ENCODE data around the gene DTNA. TPM values are rescaled to one million over a fixed set of nuclear protein-coding genes. Genes with fewer than 3 reads are reported as not detected.
"Not testable (repeated sequence)": the region's sequence is repeated elsewhere in the genome, so short reads cannot be mapped to it uniquely, and the experiment has no call there.

DTNA gene
- total RNA-seq, 1 donor = 10.1 TPM

- no peak overlapping the region for H3K4me2 ChIP-seq (ENCODE audit: insufficient read depth, low read length)
- H3K4me3 ChIP-seq (ENCODE audit: insufficient read depth, low read length) = no peak overlapping the region
- no peaks in the 10 kb centered on the region for H3K79me2 ChIP-seq (ENCODE audit: insufficient read depth, low read length)
- H2AFZ ChIP-seq (ENCODE audit: low read length) = no peak overlapping the region
- no peaks in the 10 kb centered on the region for H3K4me1 ChIP-seq (ENCODE audit: insufficient read depth, low read length)
- no peaks in the 10 kb centered on the region for H3K9me3 ChIP-seq (ENCODE audit: low read depth, low read length)
- H4K20me1 ChIP-seq (ENCODE audit: insufficient read depth, low read length) = no peaks in the 10 kb centered on the region
- no peak for DNase-seq (ENCODE audit: insufficient read length, low spot score, missing footprints)
- TF ChIP-seq CTCF (IDR thresholded peaks at IDR 0.05; ENCODE audit: extremely low read depth, low read depth, low read length) = no peak
- no peaks in the 10 kb centered on the region for H3K36me3 ChIP-seq (ENCODE audit: insufficient read depth, low read length)
- no peaks in the 10 kb centered on the region for H3K27me3 ChIP-seq (ENCODE audit: insufficient read depth, low read length)
- no peak overlapping the region for H3K27ac ChIP-seq (ENCODE audit: low read depth, low read length)
Measured at GRCh38 chr18:34720220-34720619, 10.1 kb downstream of the DTNA start.

GRCh38 chr18:34723143-34723542 lies 13.0 kb downstream of the DTNA start:
- no peak overlapping the region for H2AFZ ChIP-seq (ENCODE audit: low read length)
- H3K27me3 ChIP-seq (ENCODE audit: insufficient read depth, low read length) = no peaks in the 10 kb centered on the region
- H3K4me3 ChIP-seq (ENCODE audit: insufficient read depth, low read length) = no peak overlapping the region
- no peak for DNase-seq (ENCODE audit: insufficient read length, low spot score, missing footprints)
- H3K79me2 ChIP-seq (ENCODE audit: insufficient read depth, low read length) = no peaks in the 10 kb centered on the region
- no peak overlapping the region for H3K4me2 ChIP-seq (ENCODE audit: insufficient read depth, low read length)
- no peak overlapping the region for H3K27ac ChIP-seq (ENCODE audit: low read depth, low read length)
- H3K4me1 ChIP-seq (ENCODE audit: insufficient read depth, low read length) = no peaks in the 10 kb centered on the region
- H4K20me1 ChIP-seq (ENCODE audit: insufficient read depth, low read length) = no peaks in the 10 kb centered on the region
- no peaks in the 10 kb centered on the region for H3K9me3 ChIP-seq (ENCODE audit: low read depth, low read length)
- peak; percentile 21 for TF ChIP-seq CTCF (IDR thresholded peaks at IDR 0.05; ENCODE audit: extremely low read depth, low read depth, low read length)
- H3K36me3 ChIP-seq (ENCODE audit: insufficient read depth, low read length) = no peaks in the 10 kb centered on the region

GRCh38 chr18:34725737-34726136 lies 15.6 kb downstream of the DTNA start:
- not testable (repeated sequence) for H3K27ac ChIP-seq (ENCODE audit: low read depth, low read length); H3K9me3 ChIP-seq (ENCODE audit: low read depth, low read length); H3K27me3 ChIP-seq (ENCODE audit: insufficient read depth, low read length); H3K79me2 ChIP-seq (ENCODE audit: insufficient read depth, low read length); H2AFZ ChIP-seq (ENCODE audit: low read length); H4K20me1 ChIP-seq (ENCODE audit: insufficient read depth, low read length); H3K4me2 ChIP-seq (ENCODE audit: insufficient read depth, low read length); H3K4me3 ChIP-seq (ENCODE audit: insufficient read depth, low read length); H3K36me3 ChIP-seq (ENCODE audit: insufficient read depth, low read length); H3K4me1 ChIP-seq (ENCODE audit: insufficient read depth, low read length); DNase-seq (ENCODE audit: insufficient read length, low spot score, missing footprints)

- no peaks in the 10 kb centered on the region for H4K20me1 ChIP-seq (ENCODE audit: insufficient read depth, low read length)
- no peak overlapping the region for H3K27ac ChIP-seq (ENCODE audit: low read depth, low read length)
- H3K27me3 ChIP-seq (ENCODE audit: insufficient read depth, low read length) = no peaks in the 10 kb centered on the region
- DNase-seq (ENCODE audit: insufficient read length, low spot score, missing footprints) = no peak
- TF ChIP-seq CTCF (IDR thresholded peaks at IDR 0.05; ENCODE audit: extremely low read depth, low read depth, low read length) = no peak
- no peaks in the 10 kb centered on the region for H3K79me2 ChIP-seq (ENCODE audit: insufficient read depth, low read length)
- H3K4me3 ChIP-seq (ENCODE audit: insufficient read depth, low read length) = no peak overlapping the region
- H2AFZ ChIP-seq (ENCODE audit: low read length) = no peak overlapping the region
- H3K9me3 ChIP-seq (ENCODE audit: low read depth, low read length) = no peaks in the 10 kb centered on the region
- H3K36me3 ChIP-seq (ENCODE audit: insufficient read depth, low read length) = no peaks in the 10 kb centered on the region
- no peaks in the 10 kb centered on the region for H3K4me1 ChIP-seq (ENCODE audit: insufficient read depth, low read length)
- H3K4me2 ChIP-seq (ENCODE audit: insufficient read depth, low read length) = no peak overlapping the region
Measured at GRCh38 chr18:34726286-34727004, 16.3 kb downstream of the DTNA start.
